Epithelial cell of proximal tubule (primary cell): ENCODE measurements around the gene DAZAP2. TPM values are rescaled to one million over a fixed set of nuclear protein-coding genes. Genes with fewer than 3 reads are reported as not detected.
A peak's percentile ranks its signal among the peaks of the same experiment; 100 is the strongest.

Experiments used
- DNase-seq: peaks from one replicate; pipeline ENCODE4 v3.0.0-alpha.2; 2011; ENCODE audit warnings: low read depth
- H3K4me3 ChIP-seq: 2 replicates; pipeline ENCODE4 v1.5.1; 2011; ENCODE audit warnings: low read depth, mild to moderate bottlenecking, low read length
- CTCF ChIP-seq: conservative IDR thresholded peaks from 2 replicates; pipeline ENCODE4 v1.5.1; 2012; ENCODE audit warnings: low read depth, mild to moderate bottlenecking, low read length
- total RNA-seq: library from RNA; depleted of rRNA; stranded (reverse); fragments of >200 nt; gene quantifications from 2 replicates; pipeline ENCODE4 v1.2.3, GENCODE V29; 2015

The DAZAP2 gene
- total RNA-seq, 1 donor from 2014 or later: 196 TPM

GRCh38 chr12:51202718-51203117, 35.9 kb upstream of the DAZAP2 start:
- TF ChIP-seq CTCF: no peak
- H3K4me3 ChIP-seq: no peak overlapping the region
- no peak for DNase-seq

GRCh38 chr12:51205350-51205749, 33.3 kb upstream of the DAZAP2 start:
- no peak overlapping the region for H3K4me3 ChIP-seq
- TF ChIP-seq CTCF: no peak
- DNase-seq: no peak

GRCh38 chr12:51208016-51208660, 30.5 kb upstream of the DAZAP2 start:
- DNase-seq: no peak
- no peak overlapping the region for H3K4me3 ChIP-seq
- TF ChIP-seq CTCF: no peak

DNA sequence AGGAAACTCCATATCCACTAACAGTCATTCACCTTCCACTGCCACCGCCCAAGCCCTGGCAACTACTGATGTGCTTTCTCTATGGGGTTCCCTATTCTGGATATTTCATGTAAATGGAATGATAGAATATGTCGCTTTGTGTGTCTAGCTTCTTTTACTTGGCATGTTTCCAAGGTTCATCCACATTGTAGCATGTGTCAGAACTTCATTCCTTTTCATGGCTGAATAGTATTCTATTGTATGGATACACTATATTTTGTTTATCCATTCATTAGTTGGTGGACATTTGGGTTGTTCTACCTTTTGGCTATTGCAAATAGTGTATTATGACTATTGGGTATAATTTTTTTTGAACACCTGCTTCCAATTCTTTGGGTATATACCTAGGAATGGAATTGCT, 29.4 kb upstream of the DAZAP2 start:
- no peak for TF ChIP-seq CTCF
- DNase-seq: no peak
- no peak overlapping the region for H3K4me3 ChIP-seq

DNA sequence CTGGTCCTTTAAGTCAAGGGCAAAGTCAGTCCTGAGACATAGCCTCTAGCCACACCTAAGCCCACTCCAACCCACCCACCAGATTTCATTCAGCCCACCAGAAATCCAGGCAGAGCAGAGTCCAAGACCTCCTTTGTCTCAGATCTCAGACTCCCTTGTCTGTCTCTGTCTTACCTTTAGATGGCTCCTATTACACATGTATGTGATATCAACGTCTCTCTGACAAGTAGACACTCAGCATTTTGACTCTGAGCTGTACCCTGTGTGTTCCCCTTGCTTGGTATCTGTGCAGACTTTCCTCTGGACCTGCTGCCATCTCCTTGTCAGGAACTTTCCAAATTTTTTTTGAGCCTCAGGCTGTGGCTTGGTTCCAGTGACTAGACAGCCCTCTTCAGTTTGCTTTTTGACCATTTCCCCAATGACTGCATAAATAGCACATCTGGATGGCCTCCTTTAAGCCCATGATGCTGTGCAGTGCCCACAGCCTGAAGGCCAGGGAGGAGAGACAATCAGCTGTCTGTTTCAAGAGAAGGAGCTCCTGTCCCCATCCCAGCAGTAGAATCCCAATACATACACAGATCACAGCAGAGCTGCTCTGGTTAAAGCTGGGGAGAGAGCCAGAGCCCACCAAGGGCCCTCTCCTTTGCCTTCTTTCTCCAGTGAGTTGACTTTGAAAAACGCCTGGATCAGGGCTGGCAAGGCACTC, 27.8 kb upstream of the DAZAP2 start:
- no peak for TF ChIP-seq CTCF
- H3K4me3 ChIP-seq: no peak overlapping the region
- DNase-seq: no peak

DNA sequence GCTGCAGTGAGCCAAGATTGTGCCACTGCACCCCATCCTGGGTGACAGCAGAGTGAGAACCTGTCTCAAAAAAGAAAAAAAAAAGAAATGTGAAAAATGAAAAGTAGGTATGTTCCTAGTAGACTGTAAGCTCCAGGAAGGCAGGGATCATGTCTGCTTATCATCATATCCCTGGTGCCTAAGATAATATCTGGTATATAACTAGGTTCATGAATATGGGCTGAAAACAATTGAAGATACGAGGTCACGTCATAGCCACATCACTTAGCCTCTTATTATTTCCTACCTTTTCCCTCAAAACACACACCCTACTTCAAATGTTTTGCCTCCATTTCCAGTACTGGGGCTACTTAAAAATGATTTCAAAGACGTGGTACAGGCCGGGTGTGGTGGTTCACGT, 23.7 kb upstream of the DAZAP2 start:
- no peak overlapping the region for H3K4me3 ChIP-seq
- no peak for TF ChIP-seq CTCF
- no peak for DNase-seq

- no peak for TF ChIP-seq CTCF
- peak overlapping the region; percentile 65 for H3K4me3 ChIP-seq
- no peak for DNase-seq
These were observed 22.0 kb upstream of the DAZAP2 start for GRCh38 chr12:51216642-51217041.
